ENCODE results near the gene TENM4. TPM values are rescaled to one million over a fixed set of nuclear protein-coding genes. Genes with fewer than 3 reads are reported as not detected.

The TENM4 gene
- total and polyA plus RNA-seq, 2 of the 8 experiments (the other 6 are each of a cell fraction or from before 2014, with no cell fraction given) = 3.5 to 7.2 TPM

GRCh38 chr11:78783301-78783700, 657.5 kb downstream of the TENM4 start:
- no peak overlapping the region for H3K18ac ChIP-seq (ENCODE audit: extremely low read depth, low read length)
- H3K27me3 ChIP-seq (replicated peaks in 1 of 4; ENCODE audit: control insufficient read depth in 3 of 4, extremely low read depth in 1 of 4, insufficient read depth in 3 of 4, low read length in 3 of 4) = no peaks in the 10 kb centered on the region
- no peak overlapping the region for H4K5ac ChIP-seq (ENCODE audit: insufficient read length, low read depth, low read length)
- no peaks in the 10 kb centered on the region for H3K9me3 ChIP-seq (ENCODE audit: insufficient read depth in 2 of 2, low read depth in 1 of 2, low read length in 1 of 2)
- no peak overlapping the region for H3K4ac ChIP-seq (replicated peaks; ENCODE audit: insufficient read length, low read depth, low read length)
- CTCF ChIA-PET (ENCODE audit: partially characterized antibody) = interaction anchor here (0.7 to 3.5 kb wide), 5 partner anchors 15 to 799 kb away, joined by 3 to 28 read pairs (median 4); no protein-coding TSS in a partner anchor
- H2BK20ac ChIP-seq (ENCODE audit: low read length) = no peak overlapping the region
- WGBS, 2 experiments (ENCODE audit: extremely low coverage in 1 of 2, insufficient coverage in 1 of 2, insufficient read length in 1 of 2, insufficient replicate concordance in 2 of 2, low coverage in 1 of 2, low lambda C conversion rate in 2 of 2, missing lambda C conversion rate in 1 of 2) = 85% methylated on average over 1 of the region's 1 CpG; no CpG with 5 or more reads in 1 of the 2 experiments
- H3K9ac ChIP-seq (replicated peaks in 1 of 4; ENCODE audit: extremely low read depth in 1 of 4, low read depth in 3 of 4, low read length in 3 of 4) = no peak overlapping the region
- no peak for FAIRE-seq
- H3K23me2 ChIP-seq (ENCODE audit: low read depth, low read length) = no peaks in the 10 kb centered on the region
- H3K36me3 ChIP-seq (ENCODE audit: control insufficient read depth in 2 of 4, insufficient read depth in 4 of 4, low read length in 3 of 4) = no peaks in the 10 kb centered on the region
- H4K91ac ChIP-seq (replicated peaks; ENCODE audit: insufficient read length, low read length) = no peak overlapping the region
- TF ChIP-seq SIN3A (conservative IDR thresholded peaks at IDR 0.05 in 1 of 2, IDR thresholded peaks at IDR 0.05 in 1 of 2; ENCODE audit: low read depth in 1 of 2, low read length in 2 of 2) = no peak
- no peak for TF ChIP-seq GABPA (IDR thresholded peaks at IDR 0.05; ENCODE audit: borderline replicate concordance, insufficient read depth, low read length)
- no peak for TF ChIP-seq EZH2 (IDR thresholded peaks at IDR 0.05; ENCODE audit: low read depth, low read length, severe bottlenecking)
- TF ChIP-seq HDAC6 (IDR thresholded peaks at IDR 0.05; ENCODE audit: low read depth, low read length) = no peak
- H4K20me1 ChIP-seq (replicated peaks in 1 of 2; ENCODE audit: control insufficient read depth in 1 of 2, insufficient read depth in 2 of 2, low read length in 2 of 2) = no peaks in the 10 kb centered on the region
- H3K4me1 ChIP-seq (replicated peaks in 1 of 4; ENCODE audit: control insufficient read depth in 3 of 4, insufficient read depth in 4 of 4, low read length in 3 of 4) = peaks cover 0 to 2% (median 0%) of the 10 kb centered on the region in 4 experiments; a peak in 1 of 7 replicates
- H2AK5ac ChIP-seq (ENCODE audit: low read depth, low read length) = no peak overlapping the region
- no peak overlapping the region for H2BK5ac ChIP-seq (ENCODE audit: low read depth, low read length)
- no peak for DNase-seq (ENCODE audit: low read depth in 1 of 2, low spot score in 2 of 2)
- no peak overlapping the region for H3K56ac ChIP-seq (replicated peaks; ENCODE audit: insufficient read length, low read depth, low read length)
- no peaks in the 10 kb centered on the region for H3K79me2 ChIP-seq (ENCODE audit: control insufficient read depth in 1 of 2, insufficient read depth in 2 of 2, low read length in 2 of 2)
- H3K4me3 ChIP-seq (ENCODE audit: extremely low read depth in 1 of 4, insufficient read depth in 2 of 4, low read depth in 3 of 4, low read length in 4 of 4) = no peak overlapping the region
- H4K8ac ChIP-seq (ENCODE audit: extremely low read depth, insufficient read depth, low read length) = no peak overlapping the region
- H3K23ac ChIP-seq (ENCODE audit: insufficient read length) = no peak overlapping the region
- H3K4me2 ChIP-seq (ENCODE audit: insufficient read depth in 1 of 2, low read depth in 2 of 2, low read length in 2 of 2) = no peak overlapping the region
- no peak overlapping the region for H2BK120ac ChIP-seq (replicated peaks; ENCODE audit: low read depth, low read length)
- no peak overlapping the region for H2BK12ac ChIP-seq (ENCODE audit: low read depth, low read length)
- POLR2A ChIA-PET (ENCODE audit: partially characterized antibody) = no interaction called here
- H3K14ac ChIP-seq (ENCODE audit: insufficient read length) = no peak overlapping the region
- H2BK15ac ChIP-seq (ENCODE audit: low read length) = no peak overlapping the region
- no peak overlapping the region for H3K27ac ChIP-seq (ENCODE audit: low read depth, low read length)
- H3K79me1 ChIP-seq (ENCODE audit: low read depth, low read length) = no peaks in the 10 kb centered on the region
- H2AFZ ChIP-seq (ENCODE audit: low read length) = no peak overlapping the region
